ENCODE data around the gene TTC34.

GRCh38 chr1:2594641-2595131 is 206.8 kb downstream of the TTC34 start:
- TF ChIP-seq CTCF (IDR thresholded peaks at IDR 0.05) (no peak), POLR2A (IDR thresholded peaks at IDR 0.05) (no peak)
